Measurements from ENCODE around the gene CITED4. TPM values are rescaled to one million over a fixed set of nuclear protein-coding genes. Genes with fewer than 3 reads are reported as not detected.

The CITED4 gene
- total and polyA plus RNA-seq, 9 of the 15 experiments (the other 6 are each of a cell fraction or from before 2014, with no cell fraction given) = 0.11 to 1.2 (median 0.17) TPM; not detected in 2

GRCh38 chr1:40823983-40824382, 38.2 kb downstream of the CITED4 start:
- H3K36me3 ChIP-seq (ENCODE audit: control insufficient read depth, insufficient read depth, low read length) = peaks cover 12% of the 10 kb centered on the region; the same call in 2 of the 3 replicates
- H3K4me2 ChIP-seq (ENCODE audit: insufficient read depth, low read length) = no peak overlapping the region
- FAIRE-seq = no peak
- H3K9ac ChIP-seq (ENCODE audit: insufficient read depth in 1 of 2, low read depth in 2 of 2, low read length in 2 of 2) = no peak overlapping the region
- no peak for DNase-seq (ENCODE audit: extremely low read depth in 1 of 4, low spot score in 3 of 4)
- TF ChIP-seq KAT7 (CRISPR knock-in tag; IDR thresholded peaks at IDR 0.05; ENCODE audit: borderline replicate concordance) (no peak), FOXM1 (IDR thresholded peaks at IDR 0.05; ENCODE audit: low read depth) (no peak), FOXM1 (CRISPR knock-in tag; IDR thresholded peaks at IDR 0.05; ENCODE audit: low read depth) (no peak), ZNF785 (CRISPR knock-in tag; IDR thresholded peaks at IDR 0.05) (no peak), KDM5B (IDR thresholded peaks at IDR 0.05; ENCODE audit: insufficient replicate concordance, low read depth, low read length) (no peak), MED1 (CRISPR knock-in tag; IDR thresholded peaks at IDR 0.05; ENCODE audit: borderline replicate concordance) (no peak), SRSF9 (IDR thresholded peaks at IDR 0.05; ENCODE audit: borderline replicate concordance, low read depth, low read length) (no peak), BRD9 (IDR thresholded peaks at IDR 0.05; ENCODE audit: low read depth, partially characterized antibody) (no peak), ZBTB43 (CRISPR knock-in tag; IDR thresholded peaks at IDR 0.05) (no peak), ZNF354B (CRISPR knock-in tag; IDR thresholded peaks at IDR 0.05) (no peak)
- H3K4me3 ChIP-seq = no peak overlapping the region
- 89% methylated on average over 8 of the region's 17 CpGs for WGBS (ENCODE audit: insufficient coverage, low coverage, missing lambda C conversion rate)
- 0 out of 2 replicates have a peak, but pooled peaks cover 4% of the 10 kb centered on the region for H4K20me1 ChIP-seq (replicated peaks; ENCODE audit: control insufficient read depth, insufficient read depth, low read length)
- no peaks in the 10 kb centered on the region for H3K27me3 ChIP-seq (ENCODE audit: control insufficient read depth in 2 of 2, insufficient read depth in 2 of 2, low read length in 2 of 2)
- BruUV-seq (replicated peaks) = no TSS peak
- in situ Hi-C loops (cut with MboI) (no loop called here), intact Hi-C loops (cut with micrococcal nuclease) (no loop called here)
- no peak overlapping the region for H2AFZ ChIP-seq (ENCODE audit: low read depth, low read length)
- H3K9me1 ChIP-seq (ENCODE audit: control insufficient read depth, insufficient read depth, low read length) = peaks cover 14% of the 10 kb centered on the region
- ChIA-PET POLR2A (interaction anchor here (1.4 kb wide), 1 partner anchor 9 kb away, joined by 3 read pairs; no protein-coding TSS in a partner anchor), CTCF (ENCODE audit: low intra/inter-chr PET ratio) (no interaction called here)
- ATAC-seq = no peak
- no peak overlapping the region for H3K27ac ChIP-seq (ENCODE audit: extremely low read depth, low read depth, low read length)
- no peaks in the 10 kb centered on the region for H3K9me3 ChIP-seq (replicated peaks; ENCODE audit: control insufficient read depth, insufficient read depth, low read depth, low read length)
- peaks cover 25 to 58% of the 10 kb centered on the region in 2 experiments for H3K4me1 ChIP-seq (replicated peaks in 1 of 2; ENCODE audit: control insufficient read depth in 2 of 2, insufficient read depth in 2 of 2, low read length in 2 of 2)
- no peaks in the 10 kb centered on the region for H3K79me2 ChIP-seq (ENCODE audit: control insufficient read depth, insufficient read depth, low read length)

All from K562 (cell line).